ENCODE results near the gene EXOC3L4.
"Not testable (repeated sequence)": the region's sequence is repeated elsewhere in the genome, so short reads cannot be mapped to it uniquely, and the experiment has no call there.

EXOC3L4 gene

DNA sequence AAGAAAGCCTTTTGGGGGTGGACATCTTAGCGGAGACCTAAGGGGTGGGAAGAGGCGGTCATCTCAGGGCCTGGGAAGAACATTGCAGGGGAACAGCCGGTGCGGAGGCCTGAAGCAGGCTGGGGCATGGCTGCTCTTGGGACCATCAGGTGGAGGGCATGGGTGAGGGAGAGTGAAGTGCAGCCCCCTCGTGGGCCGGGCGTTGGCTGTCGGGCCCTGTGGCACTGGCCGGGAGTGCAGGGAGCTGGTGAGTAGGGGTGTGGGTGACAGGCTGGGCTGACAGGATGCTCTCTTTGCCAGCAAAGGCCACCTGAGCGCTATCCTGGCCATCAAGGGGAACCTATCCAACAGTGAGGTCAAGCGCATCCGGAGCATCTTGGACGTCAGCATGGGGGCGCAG, 40.4 kb downstream of the EXOC3L4 start:
- DNase-seq = no peak

DNA sequence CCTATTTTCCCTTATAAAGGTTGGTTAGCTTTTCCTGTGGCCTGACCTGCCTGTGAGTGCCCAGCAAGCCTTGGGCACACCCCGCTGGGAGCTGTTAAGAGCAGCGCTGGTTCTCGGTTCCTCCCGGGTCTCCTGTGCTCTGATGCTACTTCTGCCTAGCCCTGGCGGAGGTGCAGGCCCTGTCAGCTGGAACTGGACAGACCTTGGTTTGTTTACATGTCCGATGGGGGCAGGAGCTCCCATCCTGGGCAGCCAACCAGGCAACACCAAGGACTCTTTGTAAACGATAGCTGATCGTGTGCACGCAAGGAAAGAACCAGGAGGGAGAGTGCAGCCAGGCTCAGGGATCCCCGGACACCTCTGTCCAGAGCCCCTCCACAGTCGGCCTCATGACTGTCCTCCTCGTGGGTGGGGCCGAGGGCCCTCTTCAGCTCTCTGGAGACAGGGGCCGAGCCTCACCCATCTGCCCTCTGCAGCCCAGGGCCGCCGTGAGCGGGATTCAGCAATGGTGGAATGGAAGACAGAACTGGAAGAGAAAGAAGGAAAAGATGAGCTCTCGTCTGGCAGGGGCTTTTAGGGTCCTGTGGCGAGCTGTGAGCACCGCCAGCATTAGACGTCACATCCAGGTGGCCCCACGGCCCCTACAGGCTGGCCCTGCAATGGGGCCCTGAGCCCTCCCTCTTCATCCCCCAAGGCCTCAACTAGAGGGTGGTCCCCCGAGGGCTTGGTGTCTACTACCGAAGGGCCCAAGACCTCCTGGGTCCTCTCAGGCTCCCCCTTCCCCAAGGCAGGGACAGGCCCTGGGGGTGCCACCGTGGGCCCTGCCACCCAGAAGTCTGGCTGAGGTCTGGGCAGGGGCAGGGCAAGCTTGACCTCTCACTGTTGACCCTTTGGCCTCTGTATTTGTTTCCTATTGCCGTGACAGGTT, 41.1 kb downstream of the EXOC3L4 start:
- DNase-seq = no peak

DNA sequence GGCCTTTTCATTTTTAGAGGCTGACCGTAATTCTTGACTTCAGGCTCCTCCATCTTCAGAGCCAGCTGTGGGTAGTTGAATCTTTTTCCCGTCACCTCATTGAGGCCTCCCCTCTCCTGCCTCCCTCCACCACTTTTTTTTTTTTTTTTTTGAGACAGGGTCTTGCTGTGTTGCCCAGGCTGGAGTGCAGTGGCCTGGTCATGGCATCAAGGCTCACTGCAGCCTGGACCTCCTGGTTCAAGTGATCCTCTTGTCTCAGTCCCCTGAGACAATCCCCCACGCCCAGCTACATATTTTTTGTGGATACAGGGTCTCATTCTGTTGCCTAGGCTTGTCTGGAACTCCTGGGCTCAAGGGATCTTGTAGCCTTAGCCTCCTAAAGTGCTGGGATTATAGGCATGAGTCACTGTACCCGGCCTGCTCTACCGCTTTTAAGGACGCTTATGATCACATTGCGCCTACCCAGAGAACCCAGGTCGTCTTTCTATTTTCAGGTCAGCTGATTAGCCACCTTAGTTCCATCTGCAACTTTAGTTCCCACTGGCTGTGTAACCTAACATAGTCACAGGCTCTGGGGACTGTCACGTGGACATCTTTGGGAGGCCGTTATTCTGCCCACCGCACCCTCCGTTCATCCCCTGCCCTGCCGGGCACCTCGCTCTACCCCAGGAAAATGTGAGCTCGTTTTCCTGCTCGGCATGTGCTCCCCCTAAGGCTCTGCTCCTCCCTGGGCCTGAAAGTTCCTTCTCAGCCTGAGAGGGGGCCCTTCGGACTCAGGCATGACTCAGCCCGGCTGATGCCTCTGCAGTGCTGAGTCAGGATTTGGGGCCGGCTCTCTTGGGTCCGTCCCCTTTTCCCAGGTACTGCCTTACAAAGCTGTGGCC, 42.1 kb downstream of the EXOC3L4 start:
- DNase-seq = no peak

DNA sequence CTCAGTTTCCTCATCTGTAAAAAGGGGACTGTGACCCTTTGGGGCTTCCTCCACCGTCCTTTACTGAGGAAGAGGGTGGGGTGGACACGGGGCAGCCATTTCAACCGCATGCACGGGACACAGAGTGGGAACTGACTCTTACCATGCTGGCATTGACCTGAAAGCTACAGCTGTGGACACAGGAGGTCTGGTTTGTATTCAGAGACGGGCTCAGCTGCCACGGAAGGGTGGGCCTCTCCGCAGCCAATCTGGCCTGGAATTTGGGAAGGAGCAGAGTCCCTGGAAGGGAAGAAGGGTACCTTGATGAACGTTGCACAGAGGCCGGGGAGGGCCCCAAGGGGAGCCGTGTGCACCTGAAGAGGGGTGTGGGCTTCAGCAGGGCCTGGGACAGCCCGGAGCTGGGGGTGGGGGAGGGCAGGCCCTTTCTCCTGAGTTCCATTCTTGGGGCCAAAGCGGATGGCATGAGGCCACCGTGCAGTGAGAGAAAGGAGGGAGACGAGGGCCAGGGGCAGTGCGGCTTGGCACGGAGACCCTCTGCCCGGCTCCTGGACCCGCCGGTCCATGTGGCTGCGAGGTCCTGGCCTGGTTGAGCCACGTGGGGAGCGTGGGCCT, 43.3 kb downstream of the EXOC3L4 start:
- DNase-seq = no peak

DNA sequence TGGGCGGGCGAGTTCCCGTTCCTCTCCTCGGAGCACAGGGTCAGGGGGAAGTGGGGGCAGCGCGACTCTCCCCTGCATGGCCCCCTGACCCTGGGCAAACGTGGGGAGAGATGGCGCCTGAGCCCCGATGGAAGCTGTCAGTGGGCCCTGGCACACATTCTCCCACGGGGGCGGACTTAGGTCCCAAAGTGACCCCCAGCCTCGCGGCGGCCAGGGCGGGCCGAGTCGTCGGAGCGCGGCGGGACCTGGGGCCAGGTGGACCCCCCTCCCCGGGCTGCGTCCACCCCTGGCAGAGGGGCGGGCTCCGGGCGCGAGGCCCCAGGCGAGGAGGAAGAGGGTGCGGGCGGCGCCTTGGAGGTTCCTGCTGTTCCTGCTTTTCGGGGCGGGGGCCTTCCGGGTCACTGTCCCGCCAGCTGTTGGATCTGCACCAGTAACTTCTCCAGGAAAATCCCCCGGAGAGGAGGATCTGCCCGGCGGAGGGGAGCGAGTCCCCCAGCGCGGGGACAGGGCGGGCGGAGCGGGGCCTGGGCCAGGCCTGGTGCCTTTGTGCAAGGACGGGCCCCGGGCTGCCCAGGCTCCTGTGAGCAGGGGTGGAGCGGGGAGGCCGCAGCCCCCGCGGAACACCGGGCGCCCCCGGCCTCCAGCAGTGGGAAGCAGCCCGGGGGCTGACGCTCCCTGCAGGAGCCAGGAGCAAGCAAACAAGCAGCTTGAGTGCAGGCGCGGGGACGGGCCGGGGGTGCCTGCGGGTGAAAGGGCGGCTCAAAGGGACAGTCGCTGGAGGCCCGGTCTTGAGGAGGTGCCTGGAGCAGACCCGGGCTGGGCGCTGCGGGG, 44.0 kb downstream of the EXOC3L4 start:
- DNase-seq = no peak

DNA sequence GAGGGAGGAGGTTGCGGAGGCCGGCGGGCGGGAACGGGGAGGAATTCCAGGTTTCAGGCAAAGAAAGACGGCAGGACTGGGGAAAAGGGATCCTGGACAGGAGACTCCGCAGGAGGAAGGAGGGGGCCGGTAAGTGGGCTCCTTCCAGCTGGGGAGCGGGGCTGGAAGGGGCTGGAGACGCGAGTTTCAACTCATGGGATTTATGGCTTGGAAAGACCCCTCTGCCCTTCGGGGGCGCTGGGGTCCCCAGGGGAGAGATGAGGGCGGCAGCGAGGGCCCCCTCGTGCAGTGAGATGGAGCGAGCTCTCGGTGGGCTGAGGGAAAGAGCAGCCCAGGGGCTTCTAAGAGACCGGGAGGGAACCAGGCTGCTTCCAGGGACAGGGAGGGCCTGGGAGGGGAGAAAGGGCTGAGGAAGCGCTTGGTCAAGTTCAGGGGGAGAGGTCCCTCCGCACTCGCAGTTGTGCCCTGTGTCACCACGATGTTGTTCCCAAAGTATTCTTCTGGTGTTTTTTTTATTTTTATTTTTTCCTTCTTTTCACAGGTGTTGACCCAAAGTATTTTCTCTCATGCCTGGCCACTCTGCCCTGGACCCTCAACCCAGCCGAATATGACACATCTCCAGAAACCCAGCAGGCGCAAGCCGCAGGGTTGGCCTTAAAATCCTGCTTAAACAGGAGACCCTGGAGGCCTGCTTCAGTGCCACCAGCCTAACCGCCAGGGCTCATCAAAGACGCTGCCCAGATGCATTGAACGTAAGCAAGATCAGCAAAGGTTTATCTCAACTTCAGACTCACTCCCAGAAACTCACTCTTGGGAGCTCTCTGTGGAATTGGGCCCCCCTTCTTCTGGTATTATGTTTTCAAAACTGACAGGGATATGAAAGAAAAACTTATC, 44.9 kb downstream of the EXOC3L4 start:
- no peak for DNase-seq

DNA sequence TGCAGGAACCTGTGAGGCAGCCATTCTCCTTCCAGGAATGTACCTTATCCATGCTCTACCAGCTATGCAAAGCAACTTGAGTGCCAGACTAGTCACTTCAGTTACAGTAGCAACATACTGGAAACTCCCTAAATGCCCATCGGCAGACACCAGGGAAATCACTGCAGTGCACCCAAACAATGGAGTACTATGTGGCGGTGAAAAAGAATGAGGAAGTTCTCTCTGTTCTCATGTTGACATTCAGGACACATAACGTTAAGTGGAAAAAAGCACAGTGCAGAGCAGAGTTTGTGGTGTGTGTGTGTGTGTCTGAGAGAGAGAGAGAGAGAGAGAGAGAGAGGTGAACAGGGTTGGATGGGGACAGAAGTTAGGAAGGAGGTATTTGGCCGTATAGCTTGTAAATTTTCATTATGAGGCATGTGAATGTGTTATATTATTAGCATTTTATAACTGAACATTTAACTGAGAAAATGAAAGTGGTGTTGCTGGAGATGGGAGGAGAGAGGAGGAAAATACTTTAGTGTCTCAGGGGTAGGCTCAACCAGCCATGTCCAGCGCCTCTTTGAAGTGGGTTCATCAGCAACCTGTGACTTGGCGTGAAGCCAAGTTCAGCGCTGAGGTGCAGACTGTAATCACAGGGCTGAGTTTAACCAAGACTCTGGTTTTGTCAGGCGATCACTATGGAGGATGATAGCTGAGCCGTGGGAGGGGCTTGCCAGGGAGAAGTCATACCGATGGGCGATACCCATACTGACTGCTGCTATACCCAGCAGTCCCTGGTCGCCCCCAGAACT, 46.0 kb downstream of the EXOC3L4 start:
- DNase-seq = no peak

DNA sequence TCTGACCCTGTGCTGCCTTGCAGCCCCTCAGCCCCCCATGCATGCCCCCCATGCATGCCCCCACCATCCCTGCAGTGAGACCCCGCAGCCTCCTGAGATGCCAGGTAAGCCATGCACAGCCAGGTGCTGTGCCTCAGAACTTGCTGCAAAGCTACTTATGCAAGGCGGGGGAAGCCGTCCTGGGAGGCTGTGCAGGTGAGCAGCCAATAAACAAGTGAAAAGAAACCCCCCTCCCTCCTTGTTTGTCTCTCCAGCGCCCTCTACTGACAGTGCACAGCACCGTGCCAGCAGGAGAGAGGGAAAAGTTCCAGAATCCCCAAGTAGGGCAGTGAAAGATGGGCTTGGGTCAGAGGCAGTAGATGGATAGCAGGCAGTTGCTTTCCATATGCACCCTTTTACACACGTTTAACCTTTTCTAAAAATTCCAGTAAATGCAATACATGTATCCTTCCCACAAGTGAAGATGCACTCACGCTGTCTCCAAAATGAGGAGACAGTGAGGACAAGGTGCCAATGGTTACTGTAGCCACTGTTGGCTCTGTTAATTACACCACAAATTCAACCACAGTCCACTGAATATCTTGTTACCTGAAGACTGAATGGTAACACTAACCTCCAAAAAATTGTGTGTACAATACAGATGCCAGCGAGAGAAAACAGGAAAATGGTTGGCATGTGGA, 46.7 kb downstream of the EXOC3L4 start:
- DNase-seq = peak; percentile 10

DNA sequence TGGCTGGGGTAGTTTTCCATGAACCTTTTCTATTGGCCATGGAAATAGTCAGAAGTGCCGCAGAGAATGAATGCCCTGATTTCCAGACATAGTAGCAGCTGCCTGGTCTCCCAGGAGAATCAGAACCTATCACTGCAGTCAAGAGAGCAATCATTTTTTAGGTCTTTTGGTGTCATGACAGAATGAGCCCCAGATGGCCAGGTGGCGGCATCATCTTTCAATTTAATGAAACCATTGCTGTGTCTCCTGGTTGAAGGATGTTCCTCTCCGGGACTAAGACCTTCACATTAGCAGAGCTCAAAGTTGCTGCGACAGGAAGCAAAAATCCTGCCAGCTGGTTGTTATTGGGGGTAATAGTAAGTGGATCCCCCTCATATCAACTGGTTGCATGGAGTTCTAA, 47.5 kb downstream of the EXOC3L4 start:
- DNase-seq = no peak

DNA sequence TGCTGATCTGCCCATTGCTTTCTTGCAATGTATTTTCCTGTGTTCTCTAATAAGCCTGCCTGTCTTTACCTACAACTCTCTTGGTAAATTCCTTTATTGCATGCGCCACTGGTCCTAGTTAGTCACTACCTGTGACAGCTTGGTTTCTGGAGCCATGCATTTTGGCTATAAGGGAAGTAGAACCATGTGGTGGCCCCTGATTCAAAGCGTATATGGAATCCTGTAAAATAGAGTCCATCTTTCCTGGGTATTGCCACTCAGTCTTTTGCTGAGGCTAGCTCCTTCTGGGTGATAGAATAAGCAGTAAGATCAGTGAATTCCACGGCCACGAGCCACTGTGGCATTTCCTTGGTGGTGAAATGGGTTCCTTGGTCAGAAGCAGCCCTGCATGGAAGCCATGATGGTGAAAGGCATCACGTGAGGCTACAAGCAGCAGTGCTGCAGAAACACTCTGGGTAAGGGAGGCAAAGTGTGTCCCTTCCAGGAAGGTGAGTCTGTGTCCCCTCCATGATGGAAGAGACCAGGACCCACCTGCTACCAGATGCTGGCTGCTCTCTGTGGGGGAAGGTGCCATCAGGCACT, 48.3 kb downstream of the EXOC3L4 start:
- DNase-seq = no peak

DNA sequence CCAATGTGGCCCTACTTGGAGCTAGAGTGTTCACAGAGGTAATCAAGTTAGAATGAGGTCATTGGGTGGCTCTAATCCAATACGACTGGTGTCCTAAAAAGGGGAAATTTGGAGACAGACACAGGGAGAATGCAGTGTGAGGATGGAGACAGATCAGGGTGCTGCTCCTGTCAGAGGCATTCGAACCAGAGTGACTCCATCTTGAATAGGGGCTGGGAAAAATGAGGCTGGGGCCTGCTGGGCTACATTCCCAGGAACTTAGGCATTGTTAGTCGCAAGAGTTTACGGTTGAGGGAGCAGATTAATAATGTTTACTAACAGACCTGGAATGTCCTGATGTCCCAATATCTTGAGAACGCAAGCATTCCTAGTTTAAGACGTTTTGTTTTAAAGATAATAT, 49.0 kb downstream of the EXOC3L4 start:
- no peak for DNase-seq

DNA sequence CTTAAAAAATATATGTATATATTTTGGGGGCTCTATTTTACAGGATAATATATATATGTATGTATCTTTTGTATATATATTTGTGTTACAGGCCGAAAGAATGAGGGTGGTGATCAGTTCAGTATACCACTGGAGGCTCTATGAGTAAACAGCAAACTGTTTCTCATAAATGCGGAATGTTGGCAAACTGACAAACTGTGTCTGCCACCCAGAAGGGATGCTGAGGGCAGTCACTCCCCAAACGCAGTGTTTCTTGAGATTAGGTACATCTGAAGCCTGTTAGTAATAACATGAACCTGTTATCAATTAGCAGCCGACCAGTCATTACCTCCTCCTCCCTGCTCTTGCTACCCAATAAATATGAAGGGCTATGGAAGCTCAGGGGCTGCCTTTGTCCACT, 49.6 kb downstream of the EXOC3L4 start:
- no peak for DNase-seq

DNA sequence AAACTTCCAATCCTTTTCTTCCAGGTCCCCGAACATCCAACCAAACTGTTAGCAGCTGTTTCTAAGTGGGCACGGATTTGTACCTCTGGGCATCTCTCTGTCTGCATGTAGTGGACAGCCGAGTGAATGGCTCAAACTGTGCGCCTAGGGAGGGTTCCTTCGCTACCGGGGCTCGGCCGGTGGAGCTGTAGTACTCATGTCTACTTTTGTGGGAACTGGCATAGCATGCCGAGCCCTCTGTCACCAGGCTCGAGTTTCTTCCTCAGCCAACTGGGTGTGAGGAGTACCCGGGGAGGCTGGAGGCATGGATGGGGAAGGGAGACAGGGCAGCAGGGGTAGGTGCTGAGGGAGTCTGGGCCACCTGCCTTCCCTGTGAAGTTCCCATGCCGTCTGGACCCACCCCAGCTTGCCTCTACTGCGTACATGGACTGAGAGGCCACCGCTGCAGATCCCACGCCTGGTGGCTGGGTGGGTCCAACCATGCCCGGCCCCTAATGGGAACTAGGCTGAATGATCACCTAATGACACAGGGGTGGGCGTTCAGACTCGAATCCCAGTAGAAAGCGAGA, 51.7 kb downstream of the EXOC3L4 start:
- no peak for DNase-seq

DNA sequence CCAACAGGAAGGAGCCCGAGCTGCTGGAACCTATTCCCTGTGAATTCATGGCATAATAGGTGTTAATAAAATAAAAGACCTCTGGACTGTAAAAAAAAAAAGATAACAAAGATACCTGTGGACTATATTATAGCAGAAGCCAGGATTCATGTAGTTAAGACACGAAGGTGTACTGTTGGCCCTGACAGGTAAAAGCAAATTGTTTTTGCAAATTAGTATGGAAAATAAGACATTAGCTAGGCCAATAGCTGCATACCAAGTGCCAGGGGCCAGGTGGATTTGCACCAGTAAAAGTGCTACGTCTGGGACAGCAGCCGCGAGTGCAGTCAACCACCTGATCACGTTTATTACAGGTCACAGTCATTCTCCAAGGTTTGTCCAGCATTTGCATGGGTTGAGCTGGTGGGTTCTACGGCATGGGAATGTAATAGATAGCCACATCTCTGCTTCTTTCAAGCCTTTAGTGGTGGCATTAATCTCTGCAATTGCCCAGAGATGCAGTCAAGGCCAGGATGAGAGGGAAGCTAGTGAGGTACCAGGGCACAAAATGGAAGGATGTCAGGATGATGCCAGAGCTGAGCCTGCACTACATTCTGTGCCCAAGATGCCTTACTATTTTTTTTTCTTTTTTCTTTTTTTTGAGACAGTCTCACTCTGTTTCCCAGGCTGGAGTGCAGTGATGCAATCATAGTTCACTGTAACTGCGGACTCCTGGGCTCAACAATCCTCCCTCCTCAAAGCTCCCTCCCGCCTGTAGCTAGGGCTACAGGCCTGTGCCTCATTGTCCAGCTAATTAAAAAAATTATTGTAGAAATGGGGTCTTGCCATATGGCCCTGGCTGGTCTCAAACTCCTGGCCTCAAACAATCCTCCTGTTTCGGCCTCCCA, 55.1 kb downstream of the EXOC3L4 start:
- no peak for DNase-seq

DNA sequence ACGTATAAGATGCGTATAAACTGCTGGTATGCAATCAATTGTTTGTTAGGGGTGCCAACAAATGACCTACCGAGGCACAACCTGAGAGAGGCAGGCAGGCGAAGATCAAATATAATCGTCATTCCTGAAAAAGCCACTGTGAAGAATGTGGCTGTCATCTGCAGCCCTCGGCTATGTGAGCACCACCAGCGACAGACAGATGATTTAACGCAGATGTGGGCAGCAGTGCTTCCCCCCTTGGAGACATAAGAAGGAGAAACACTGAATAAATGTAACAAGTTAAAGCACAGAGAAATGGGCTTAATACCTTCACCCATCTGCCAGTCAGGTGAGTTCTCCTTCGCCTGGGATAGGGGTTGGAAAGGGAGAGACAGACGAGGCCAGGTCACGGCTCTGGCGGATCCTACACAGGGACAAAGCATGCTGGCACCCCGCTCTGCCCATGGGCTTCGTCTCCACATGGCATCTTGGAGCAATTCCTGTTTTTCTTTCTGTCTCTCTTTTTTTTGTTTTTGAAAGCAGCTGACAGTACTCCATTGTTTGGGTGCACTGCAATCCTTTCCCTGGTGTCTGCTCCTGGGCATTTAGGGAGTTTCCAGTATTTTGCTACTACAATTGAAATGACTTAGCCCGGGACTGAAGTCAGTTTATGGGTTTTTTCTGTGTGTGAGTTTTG, 56.9 kb downstream of the EXOC3L4 start:
- no peak for DNase-seq

DNA sequence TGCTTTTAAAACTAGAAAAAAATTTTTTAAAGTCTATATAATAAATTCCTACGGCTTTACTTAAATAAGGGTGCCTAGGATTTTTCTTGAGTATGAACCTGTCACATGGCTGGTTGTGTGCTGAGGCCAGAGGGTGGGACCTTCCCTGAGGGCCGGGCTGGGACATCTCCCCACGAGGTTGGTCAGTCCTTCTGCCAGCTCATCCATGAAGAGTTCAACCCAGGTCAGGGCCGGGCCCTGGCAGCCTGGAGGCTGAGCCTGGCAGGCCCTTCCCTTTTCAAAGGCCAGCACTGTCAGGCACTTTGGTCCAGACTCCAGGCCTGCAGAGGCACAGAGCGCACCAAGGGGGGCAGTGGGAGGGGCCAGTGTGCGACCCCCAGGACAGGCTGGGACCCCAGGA, 60.5 kb downstream of the EXOC3L4 start:
- no peak for DNase-seq

DNA sequence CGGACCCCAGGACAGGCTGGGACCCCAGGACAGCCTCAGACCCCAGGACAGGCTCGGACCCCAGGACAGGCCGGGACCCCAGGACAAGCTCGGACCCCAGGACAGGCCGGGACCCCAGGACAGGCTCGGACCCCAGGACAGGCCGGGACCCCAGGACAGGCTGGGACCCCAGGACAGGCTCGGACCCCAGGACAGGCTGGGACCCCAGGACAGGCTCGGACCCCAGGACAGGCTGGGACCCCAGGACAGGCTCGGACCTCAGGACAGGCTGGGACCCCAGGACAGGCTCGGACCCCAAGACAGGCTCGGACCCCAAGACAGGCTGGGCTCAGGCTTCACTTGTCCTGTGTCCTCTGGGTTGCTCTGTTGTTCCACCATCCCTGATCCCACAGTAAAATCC, 60.9 kb downstream of the EXOC3L4 start:
- not testable (repeated sequence) for DNase-seq
